Keratinocyte (primary cell): ENCODE data around the gene CXCL13.
A peak's percentile ranks its signal among the peaks of the same experiment; 100 is the strongest.

Experiments used
- EZH2 ChIP-seq: IDR thresholded peaks from one replicate; pipeline ENCODE4 v1.6.1; 2012; ENCODE audit warnings: inconsistent platforms, mild to moderate bottlenecking, low read length, moderate library complexity
- TF ChIP-seq, protein P1 (sequence below), 3 experiments: IDR thresholded peaks in 1 of 3; conservative IDR thresholded peaks in 1 of 3; optimal IDR thresholded peaks in 1 of 3; 2 replicates in 2 of 3; 3 replicates in 1 of 3; pipeline versions ENCODE3 to v1.5.1; 2011; ENCODE audit warnings: low read length in 3 of 3, mild to moderate bottlenecking in 3 of 3, moderate library complexity in 2 of 3, control low read depth in 1 of 3, inconsistent platforms in 1 of 3; ENCODE audit not compliant: insufficient read depth in 2 of 3; ENCODE audit errors: extremely low read depth in 1 of 3

DNA sequence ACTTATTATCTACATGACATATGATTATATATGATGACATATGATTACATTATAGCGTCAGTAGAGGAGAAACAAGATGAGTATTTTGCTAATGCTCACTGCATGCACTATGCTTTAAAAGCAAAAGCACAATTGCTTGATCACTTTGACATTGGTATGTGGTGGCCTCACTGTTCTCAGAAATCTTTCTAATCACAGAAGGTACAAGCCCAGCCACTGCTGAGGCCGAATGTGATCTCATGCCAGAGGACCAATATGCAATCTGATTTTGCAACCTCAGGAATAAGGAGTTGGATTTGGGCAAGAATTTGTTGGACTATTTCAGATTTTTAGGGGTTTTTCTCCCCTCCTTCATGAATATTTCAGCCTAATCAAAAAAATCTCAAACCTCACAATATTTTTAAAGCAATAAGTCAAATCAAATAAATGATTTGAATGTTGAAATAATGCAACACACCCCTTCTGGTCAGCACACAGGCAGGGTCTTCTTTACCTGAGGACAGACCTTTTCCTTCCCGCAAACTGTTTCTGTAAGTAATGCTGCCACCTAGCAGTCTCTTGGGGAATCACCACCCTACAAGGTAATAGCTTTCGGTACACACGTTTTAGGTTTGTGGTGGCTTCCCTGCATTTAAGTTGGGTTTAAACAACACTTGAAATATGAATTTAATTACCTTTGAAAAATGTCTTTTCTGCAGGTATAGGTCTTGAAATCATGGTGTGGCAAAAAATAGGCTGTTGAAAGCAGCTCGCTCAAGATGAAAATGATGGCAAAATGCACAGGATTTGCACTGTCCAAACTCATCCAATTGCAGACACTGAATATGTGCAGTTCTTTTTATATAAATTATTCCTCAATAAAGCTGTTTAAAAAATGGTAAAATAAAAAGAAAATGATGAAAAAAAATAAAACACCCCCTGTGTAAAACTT lies 4.8 kb upstream of the CXCL13 start:
- TF ChIP-seq, protein P1, sequence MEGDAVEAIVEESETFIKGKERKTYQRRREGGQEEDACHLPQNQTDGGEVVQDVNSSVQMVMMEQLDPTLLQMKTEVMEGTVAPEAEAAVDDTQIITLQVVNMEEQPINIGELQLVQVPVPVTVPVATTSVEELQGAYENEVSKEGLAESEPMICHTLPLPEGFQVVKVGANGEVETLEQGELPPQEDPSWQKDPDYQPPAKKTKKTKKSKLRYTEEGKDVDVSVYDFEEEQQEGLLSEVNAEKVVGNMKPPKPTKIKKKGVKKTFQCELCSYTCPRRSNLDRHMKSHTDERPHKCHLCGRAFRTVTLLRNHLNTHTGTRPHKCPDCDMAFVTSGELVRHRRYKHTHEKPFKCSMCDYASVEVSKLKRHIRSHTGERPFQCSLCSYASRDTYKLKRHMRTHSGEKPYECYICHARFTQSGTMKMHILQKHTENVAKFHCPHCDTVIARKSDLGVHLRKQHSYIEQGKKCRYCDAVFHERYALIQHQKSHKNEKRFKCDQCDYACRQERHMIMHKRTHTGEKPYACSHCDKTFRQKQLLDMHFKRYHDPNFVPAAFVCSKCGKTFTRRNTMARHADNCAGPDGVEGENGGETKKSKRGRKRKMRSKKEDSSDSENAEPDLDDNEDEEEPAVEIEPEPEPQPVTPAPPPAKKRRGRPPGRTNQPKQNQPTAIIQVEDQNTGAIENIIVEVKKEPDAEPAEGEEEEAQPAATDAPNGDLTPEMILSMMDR (optimal IDR thresholded peaks at IDR 0.05 in 1 of 3, IDR thresholded peaks at IDR 0.05 in 1 of 3, conservative IDR thresholded peaks at IDR 0.05 in 1 of 3; ENCODE audit: extremely low read depth in 1 of 3, insufficient read depth in 2 of 3, low read length in 3 of 3): peak; percentile 80 to 88 (median 81)
- TF ChIP-seq EZH2: no peak
